HFFc6 (cell line): ENCODE measurements around the gene TOR2A. TPM values are rescaled to one million over a fixed set of nuclear protein-coding genes. Genes with fewer than 3 reads are reported as not detected.

ENCODE experiments used
- DNase-seq: peaks from one replicate; pipeline ENCODE4 v3.0.0-alpha.2; 2018
- H3K27ac Mint-ChIP-seq: 2 replicates; pipeline ENCODE4 v1.8.0; 2020; ENCODE audit warnings: mild to moderate bottlenecking, mixed read lengths
- H3K27me3 Mint-ChIP-seq: 2 replicates; pipeline ENCODE4 v1.8.0; 2021; ENCODE audit warnings: mild to moderate bottlenecking, moderate library complexity, mixed read lengths; ENCODE audit not compliant: insufficient read depth
- H3K36me3 Mint-ChIP-seq: 2 replicates; pipeline ENCODE4 v1.8.0; 2021; ENCODE audit warnings: low read depth, mixed read lengths
- H3K4me1 Mint-ChIP-seq: 2 replicates; pipeline ENCODE4 v1.8.0; 2020; ENCODE audit warnings: low read depth, mixed read lengths
- H3K4me3 Mint-ChIP-seq: 2 replicates; pipeline ENCODE4 v1.8.0; 2020; ENCODE audit warnings: mild to moderate bottlenecking, moderate library complexity, mixed read lengths
- H3K9me3 Mint-ChIP-seq: 2 replicates; pipeline ENCODE4 v1.8.0; 2020; ENCODE audit warnings: mild to moderate bottlenecking, mixed read lengths
- total RNA-seq, 6 experiments: library from RNA; stranded (reverse); fragmentation: NEBNext Ultra II Directional; extraction: Animal tissue kit (Norgen Biotek cat#: 25700); gene quantifications; 2 replicates in 1 of 6; 3 replicates in 5 of 6; pipeline ENCODE4 v1.2.3, GENCODE V29; 2021
- TF ChIP-seq, protein P1 (sequence below): fragments of 200-600 bp; sonication (generic); IDR thresholded peaks from 2 replicates; pipeline ENCODE4 v1.5.0; 2021; ENCODE audit warnings: antibody characterized with exemption, mild to moderate bottlenecking

TOR2A gene
- total RNA-seq, 6 experiments from 2014 or later = 6.6 to 8.3 (median 8.1) TPM

- H3K4me3 Mint-ChIP-seq = no peak overlapping the region
- no peaks in the 10 kb centered on the region; the same call in 1 of the 2 replicates for H3K27me3 Mint-ChIP-seq
- peaks cover 27% of the 10 kb centered on the region for H3K36me3 Mint-ChIP-seq
- no peaks in the 10 kb centered on the region for H3K9me3 Mint-ChIP-seq
- TF ChIP-seq, protein P1, sequence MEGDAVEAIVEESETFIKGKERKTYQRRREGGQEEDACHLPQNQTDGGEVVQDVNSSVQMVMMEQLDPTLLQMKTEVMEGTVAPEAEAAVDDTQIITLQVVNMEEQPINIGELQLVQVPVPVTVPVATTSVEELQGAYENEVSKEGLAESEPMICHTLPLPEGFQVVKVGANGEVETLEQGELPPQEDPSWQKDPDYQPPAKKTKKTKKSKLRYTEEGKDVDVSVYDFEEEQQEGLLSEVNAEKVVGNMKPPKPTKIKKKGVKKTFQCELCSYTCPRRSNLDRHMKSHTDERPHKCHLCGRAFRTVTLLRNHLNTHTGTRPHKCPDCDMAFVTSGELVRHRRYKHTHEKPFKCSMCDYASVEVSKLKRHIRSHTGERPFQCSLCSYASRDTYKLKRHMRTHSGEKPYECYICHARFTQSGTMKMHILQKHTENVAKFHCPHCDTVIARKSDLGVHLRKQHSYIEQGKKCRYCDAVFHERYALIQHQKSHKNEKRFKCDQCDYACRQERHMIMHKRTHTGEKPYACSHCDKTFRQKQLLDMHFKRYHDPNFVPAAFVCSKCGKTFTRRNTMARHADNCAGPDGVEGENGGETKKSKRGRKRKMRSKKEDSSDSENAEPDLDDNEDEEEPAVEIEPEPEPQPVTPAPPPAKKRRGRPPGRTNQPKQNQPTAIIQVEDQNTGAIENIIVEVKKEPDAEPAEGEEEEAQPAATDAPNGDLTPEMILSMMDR = no peak
- DNase-seq = no peak
- no peak overlapping the region for H3K27ac Mint-ChIP-seq
- H3K4me1 Mint-ChIP-seq = peaks cover 22% of the 10 kb centered on the region
Measured at GRCh38 chr9:127693143-127693542, 42.0 kb downstream of the TOR2A start.

DNA sequence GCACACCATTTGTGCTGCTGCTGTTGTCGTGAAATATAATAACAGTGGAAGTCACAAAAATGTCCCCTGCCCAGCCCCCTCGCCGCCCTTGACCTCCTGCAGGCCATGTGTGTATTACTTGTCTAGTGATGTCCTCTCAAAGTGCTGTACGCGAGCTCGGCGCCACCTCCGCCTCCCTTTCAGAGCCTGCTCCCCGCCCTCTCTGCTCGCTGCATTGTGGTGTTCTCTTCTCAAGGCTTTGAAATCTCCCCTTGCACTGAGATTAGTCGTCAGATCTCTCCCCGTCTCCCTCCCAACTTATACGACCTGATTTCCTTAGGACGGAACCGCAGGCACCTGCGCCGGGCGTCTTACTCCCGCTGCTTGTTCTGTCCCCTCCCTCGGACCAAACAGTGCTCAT, 43.0 kb downstream of the TOR2A start:
- H3K9me3 Mint-ChIP-seq = no peaks in the 10 kb centered on the region
- DNase-seq = no peak
- H3K4me1 Mint-ChIP-seq = peaks cover 16% of the 10 kb centered on the region
- no peak overlapping the region for H3K4me3 Mint-ChIP-seq
- H3K27me3 Mint-ChIP-seq = no peaks in the 10 kb centered on the region; the same call in 1 of the 2 replicates
- TF ChIP-seq, protein P1 = no peak
- H3K36me3 Mint-ChIP-seq = peaks cover 34% of the 10 kb centered on the region
- no peak overlapping the region for H3K27ac Mint-ChIP-seq

DNA sequence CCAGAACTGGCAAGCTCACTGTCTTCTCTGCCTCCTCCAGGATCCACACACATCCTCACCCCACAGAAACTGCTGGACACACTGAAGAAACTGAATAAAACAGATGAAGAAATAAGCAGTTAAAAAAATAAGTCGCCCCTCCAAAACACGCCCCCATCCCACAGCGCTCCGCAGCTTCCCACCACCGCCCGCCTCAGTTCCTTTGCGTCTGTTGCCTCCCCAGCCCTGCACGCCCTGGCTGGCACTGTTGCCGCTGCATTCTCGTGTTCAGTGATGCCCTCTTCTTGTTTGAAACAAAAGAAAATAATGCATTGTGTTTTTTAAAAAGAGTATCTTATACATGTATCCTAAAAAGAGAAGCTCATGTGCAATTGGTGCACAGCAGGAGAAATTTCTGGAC, 44.4 kb downstream of the TOR2A start:
- peaks cover 38% of the 10 kb centered on the region for H3K36me3 Mint-ChIP-seq
- no peak overlapping the region for H3K4me3 Mint-ChIP-seq
- H3K4me1 Mint-ChIP-seq = peaks cover 21% of the 10 kb centered on the region
- TF ChIP-seq, protein P1 = no peak
- H3K27ac Mint-ChIP-seq = no peak overlapping the region
- H3K9me3 Mint-ChIP-seq = no peaks in the 10 kb centered on the region
- H3K27me3 Mint-ChIP-seq = no peaks in the 10 kb centered on the region; the same call in 1 of the 2 replicates
- no peak for DNase-seq

GRCh38 chr9:127689329-127690000, 45.6 kb downstream of the TOR2A start:
- no peak overlapping the region for H3K27ac Mint-ChIP-seq
- DNase-seq = no peak
- H3K4me1 Mint-ChIP-seq = peaks cover 19% of the 10 kb centered on the region
- TF ChIP-seq, protein P1 = no peak
- peaks cover 43% of the 10 kb centered on the region for H3K36me3 Mint-ChIP-seq
- H3K27me3 Mint-ChIP-seq = peaks cover 3% of the 10 kb centered on the region
- no peaks in the 10 kb centered on the region for H3K9me3 Mint-ChIP-seq
- H3K4me3 Mint-ChIP-seq = no peak overlapping the region

DNA sequence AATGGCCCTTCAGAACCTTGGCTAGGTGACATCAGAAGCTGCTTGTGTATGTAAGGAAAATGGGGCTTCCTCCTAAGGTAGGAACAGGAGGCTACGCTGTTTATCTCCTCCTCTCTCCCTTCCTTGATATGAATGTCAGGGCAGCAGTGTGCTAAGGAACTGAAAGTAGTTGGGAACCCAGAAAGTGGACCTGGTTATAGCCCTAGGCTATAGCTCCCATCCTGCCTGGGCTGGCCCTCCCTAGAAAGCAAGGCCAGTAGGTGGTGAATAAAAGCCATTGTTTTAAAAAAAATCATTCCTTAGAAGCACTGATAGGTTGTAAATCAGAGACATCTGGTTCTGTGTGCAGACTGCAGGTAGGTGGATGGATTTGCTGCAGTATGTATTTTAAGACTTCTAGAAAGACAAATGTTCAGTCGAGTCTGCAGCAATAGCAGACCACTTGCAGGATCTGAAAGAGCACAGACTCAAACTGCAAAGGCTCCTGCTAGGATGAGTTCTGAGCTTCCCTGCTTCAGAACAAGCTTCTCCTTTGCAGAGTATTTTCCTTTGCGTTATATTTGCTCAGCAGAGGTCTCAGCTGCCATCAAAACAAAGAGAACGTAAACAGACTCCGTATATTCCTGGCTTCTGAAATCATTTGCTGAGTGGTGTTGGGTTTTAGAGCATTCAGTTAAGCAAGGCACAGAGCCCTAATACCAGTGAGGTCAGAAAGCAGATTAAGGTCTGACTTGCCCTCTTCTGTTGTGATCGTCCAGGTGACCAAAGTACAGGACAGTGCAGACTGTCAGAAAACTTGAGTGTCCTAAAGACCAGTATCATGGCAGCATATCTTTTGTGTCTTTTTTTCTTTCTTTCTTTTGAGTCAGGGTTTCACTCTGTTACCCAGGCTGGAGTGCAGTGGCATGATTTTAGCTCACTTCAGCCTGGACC, 48.4 kb downstream of the TOR2A start:
- Mint-ChIP-seq H3K27me3 (peaks cover 3% of the 10 kb centered on the region), H3K27ac (no peak overlapping the region), H3K9me3 (no peaks in the 10 kb centered on the region), H3K36me3 (peaks cover 51% of the 10 kb centered on the region), H3K4me3 (no peak overlapping the region), H3K4me1 (peaks cover 35% of the 10 kb centered on the region)
- no peak for DNase-seq
- TF ChIP-seq, protein P1 = no peak
